ENCODE results near the gene CEP20. TPM values are rescaled to one million over a fixed set of nuclear protein-coding genes. Genes with fewer than 3 reads are reported as not detected.

The CEP20 gene
- total and polyA plus RNA-seq, 4 donors, result 21.3 to 26.8 (median 24.7) TPM

GRCh38 chr16:15858921-15859668 lies 29.3 kb downstream of the CEP20 start:
- no peak overlapping the region for H3K4me3 ChIP-seq (ENCODE audit: low read length in 2 of 2)
- no peaks in the 10 kb centered on the region for H3K36me3 ChIP-seq (ENCODE audit: control insufficient read depth in 1 of 2, insufficient read depth in 2 of 2, low read length in 1 of 2)
- H3K27ac ChIP-seq (ENCODE audit: low read depth in 1 of 2, low read length in 2 of 2), result peak overlapping the region; percentile 96 to 97
- WGBS, 2 donors, result 67 to 73% methylated on average over 12 of the region's 12 CpGs
- no peaks in the 10 kb centered on the region for H3K4me1 ChIP-seq (ENCODE audit: control insufficient read depth in 1 of 2, insufficient read depth in 2 of 2, low read length in 2 of 2)
- H3K9me3 ChIP-seq (ENCODE audit: control insufficient read depth, low read length), result no peaks in the 10 kb centered on the region
- no peaks in the 10 kb centered on the region for H3K27me3 ChIP-seq (ENCODE audit: control insufficient read depth in 1 of 2, insufficient read depth in 2 of 2, low read length in 1 of 2)
- DNase-seq (no peak), ATAC-seq (ENCODE audit: low FRiP score) (no peak)
- intact Hi-C loops (cut with DNase I), result loop anchor here in 1 of 2 donors (10.0 kb wide), 1 partner anchor 226 kb away; no protein-coding TSS in a partner anchor

GRCh38 chr16:15857724-15858560 lies 30.5 kb downstream of the CEP20 start:
- H3K27me3 ChIP-seq (ENCODE audit: control insufficient read depth in 1 of 2, insufficient read depth in 2 of 2, low read length in 1 of 2), result no peaks in the 10 kb centered on the region
- ATAC-seq (ENCODE audit: low FRiP score) (peak; percentile 84), DNase-seq (peak; percentile 85 to 91)
- H3K36me3 ChIP-seq (ENCODE audit: control insufficient read depth in 1 of 2, insufficient read depth in 2 of 2, low read length in 1 of 2), result no peaks in the 10 kb centered on the region
- no peaks in the 10 kb centered on the region for H3K4me1 ChIP-seq (ENCODE audit: control insufficient read depth in 1 of 2, insufficient read depth in 2 of 2, low read length in 2 of 2)
- intact Hi-C loops (cut with DNase I), result loop anchor here in 1 of 2 donors (10.0 kb wide), 1 partner anchor 227 kb away; no protein-coding TSS in a partner anchor
- 1% methylated on average over 45 to 55 of the region's 55 CpGs for WGBS, 2 donors
- H3K9me3 ChIP-seq (ENCODE audit: control insufficient read depth, low read length), result no peaks in the 10 kb centered on the region
- H3K27ac ChIP-seq (ENCODE audit: low read depth in 1 of 2, low read length in 2 of 2), result peak overlapping the region; percentile 96 to 97
- peak overlapping the region; percentile 83 to 99 for H3K4me3 ChIP-seq (ENCODE audit: low read length in 2 of 2)

GRCh38 chr16:15856901-15857698 lies 31.3 kb downstream of the CEP20 start, which contains the start of gene MYH11:
MYH11 (minus strand) TSS chr16:15857028; CDS start chr16:15838252, 18,776 bp downstream.
- DNase-seq (peak; percentile 67 to 90), ATAC-seq (ENCODE audit: low FRiP score) (peak; percentile 80)
- Histone ChIP-seq H3K9me3 (ENCODE audit: control insufficient read depth, low read length) (no peaks in the 10 kb centered on the region), H3K36me3 (ENCODE audit: control insufficient read depth in 1 of 2, insufficient read depth in 2 of 2, low read length in 1 of 2) (no peaks in the 10 kb centered on the region), H3K4me1 (ENCODE audit: control insufficient read depth in 1 of 2, insufficient read depth in 2 of 2, low read length in 2 of 2) (no peaks in the 10 kb centered on the region), H3K27ac (ENCODE audit: low read depth in 1 of 2, low read length in 2 of 2) (peak within 1 kb of the TSS; percentile 96 to 97), H3K27me3 (ENCODE audit: control insufficient read depth in 1 of 2, insufficient read depth in 2 of 2, low read length in 1 of 2) (no peaks in the 10 kb centered on the region), H3K4me3 (ENCODE audit: low read length in 2 of 2) (peak within 1 kb of the TSS; percentile 83 to 99)
- intact Hi-C loops (cut with DNase I), result loop anchor here in 1 of 2 donors (10.0 kb wide), 1 partner anchor 228 kb away; no protein-coding TSS in a partner anchor
- WGBS, 2 donors, result 1% methylated on average over 43 to 49 of the region's 49 CpGs

- Histone ChIP-seq H3K27me3 (ENCODE audit: control insufficient read depth in 1 of 2, insufficient read depth in 2 of 2, low read length in 1 of 2) (no peaks in the 10 kb centered on the region), H3K27ac (ENCODE audit: low read depth in 1 of 2, low read length in 2 of 2) (peak overlapping the region; percentile 85 to 97), H3K36me3 (ENCODE audit: control insufficient read depth in 1 of 2, insufficient read depth in 2 of 2, low read length in 1 of 2) (no peaks in the 10 kb centered on the region), H3K9me3 (ENCODE audit: control insufficient read depth, low read length) (no peaks in the 10 kb centered on the region), H3K4me3 (ENCODE audit: low read length in 2 of 2) (peak overlapping the region; percentile 83 to 99), H3K4me1 (ENCODE audit: control insufficient read depth in 1 of 2, insufficient read depth in 2 of 2, low read length in 2 of 2) (no peaks in the 10 kb centered on the region)
- 3% methylated on average over 2 of the region's 2 CpGs for WGBS, 2 donors
- ATAC-seq (ENCODE audit: low FRiP score), result no peak
- DNase-seq, result no peak
- intact Hi-C loops (cut with DNase I), result loop anchor here in 1 of 2 donors (10.0 kb wide), 1 partner anchor 229 kb away; no protein-coding TSS in a partner anchor
These were observed 32.2 kb downstream of the CEP20 start for GRCh38 chr16:15856182-15856581.

GRCh38 chr16:15855704-15856003 lies 32.7 kb downstream of the CEP20 start:
- intact Hi-C loops (cut with DNase I), result loop anchor here in 1 of 2 donors (10.0 kb wide), 1 partner anchor 229 kb away; no protein-coding TSS in a partner anchor
- H3K36me3 ChIP-seq (ENCODE audit: control insufficient read depth in 1 of 2, insufficient read depth in 2 of 2, low read length in 1 of 2), result peaks cover 0 to 2% of the 10 kb centered on the region in 2 donors
- H3K27ac ChIP-seq (ENCODE audit: low read depth in 1 of 2, low read length in 2 of 2), result peak overlapping the region; percentile 85 to 97
- H3K4me1 ChIP-seq (ENCODE audit: control insufficient read depth in 1 of 2, insufficient read depth in 2 of 2, low read length in 2 of 2), result no peaks in the 10 kb centered on the region
- no peaks in the 10 kb centered on the region for H3K27me3 ChIP-seq (ENCODE audit: control insufficient read depth in 1 of 2, insufficient read depth in 2 of 2, low read length in 1 of 2)
- peak overlapping the region; percentile 83 to 99 for H3K4me3 ChIP-seq (ENCODE audit: low read length in 2 of 2)
- 2 to 3% methylated on average over 5 of the region's 5 CpGs for WGBS, 2 donors
- H3K9me3 ChIP-seq (ENCODE audit: control insufficient read depth, low read length), result no peaks in the 10 kb centered on the region
- no peak for ATAC-seq (ENCODE audit: low FRiP score)
- DNase-seq, result no peak

- H3K4me1 ChIP-seq (ENCODE audit: control insufficient read depth in 1 of 2, insufficient read depth in 2 of 2, low read length in 2 of 2), result no peaks in the 10 kb centered on the region
- no peaks in the 10 kb centered on the region for H3K27me3 ChIP-seq (ENCODE audit: control insufficient read depth in 1 of 2, insufficient read depth in 2 of 2, low read length in 1 of 2)
- ATAC-seq (ENCODE audit: low FRiP score), result peak; percentile 39
- H3K4me3 ChIP-seq (ENCODE audit: low read length in 2 of 2), result peak overlapping the region; percentile 83 to 99
- peaks cover 0 to 2% of the 10 kb centered on the region in 2 donors for H3K36me3 ChIP-seq (ENCODE audit: control insufficient read depth in 1 of 2, insufficient read depth in 2 of 2, low read length in 1 of 2)
- peak; percentile 68 to 81 for DNase-seq
- intact Hi-C loops (cut with DNase I), result loop anchor here in 1 of 2 donors (5.0 to 10.0 kb wide), 3 partner anchors 63 to 230 kb away; no protein-coding TSS in a partner anchor
- H3K9me3 ChIP-seq (ENCODE audit: control insufficient read depth, low read length), result no peaks in the 10 kb centered on the region
- WGBS, 2 donors, result 4 to 7% methylated on average over 15 of the region's 15 CpGs
- peak overlapping the region; percentile 94 to 97 for H3K27ac ChIP-seq (ENCODE audit: low read depth in 1 of 2, low read length in 2 of 2)
These were observed 33.3 kb downstream of the CEP20 start for GRCh38 chr16:15854906-15855703.

GRCh38 chr16:15854061-15854460 lies 34.3 kb downstream of the CEP20 start:
- Histone ChIP-seq H3K27ac (ENCODE audit: low read depth in 1 of 2, low read length in 2 of 2) (peak overlapping the region; percentile 89 to 91), H3K36me3 (ENCODE audit: control insufficient read depth in 1 of 2, insufficient read depth in 2 of 2, low read length in 1 of 2) (peaks cover 0 to 2% of the 10 kb centered on the region in 2 donors), H3K9me3 (ENCODE audit: control insufficient read depth, low read length) (no peaks in the 10 kb centered on the region), H3K4me3 (ENCODE audit: low read length in 2 of 2) (peak overlapping the region; percentile 83 to 99), H3K27me3 (ENCODE audit: control insufficient read depth in 1 of 2, insufficient read depth in 2 of 2, low read length in 1 of 2) (no peaks in the 10 kb centered on the region), H3K4me1 (ENCODE audit: control insufficient read depth in 1 of 2, insufficient read depth in 2 of 2, low read length in 2 of 2) (no peaks in the 10 kb centered on the region)
- intact Hi-C loops (cut with DNase I), result loop anchor here in 1 of 2 donors (5.0 to 10.0 kb wide), 3 partner anchors 62 to 231 kb away; no protein-coding TSS in a partner anchor
- 7 to 9% methylated on average over 3 of the region's 3 CpGs for WGBS, 2 donors
- DNase-seq (no peak), ATAC-seq (ENCODE audit: low FRiP score) (no peak)
